ENCODE measurements around the gene RPL19.

RPL19 gene

DNA sequence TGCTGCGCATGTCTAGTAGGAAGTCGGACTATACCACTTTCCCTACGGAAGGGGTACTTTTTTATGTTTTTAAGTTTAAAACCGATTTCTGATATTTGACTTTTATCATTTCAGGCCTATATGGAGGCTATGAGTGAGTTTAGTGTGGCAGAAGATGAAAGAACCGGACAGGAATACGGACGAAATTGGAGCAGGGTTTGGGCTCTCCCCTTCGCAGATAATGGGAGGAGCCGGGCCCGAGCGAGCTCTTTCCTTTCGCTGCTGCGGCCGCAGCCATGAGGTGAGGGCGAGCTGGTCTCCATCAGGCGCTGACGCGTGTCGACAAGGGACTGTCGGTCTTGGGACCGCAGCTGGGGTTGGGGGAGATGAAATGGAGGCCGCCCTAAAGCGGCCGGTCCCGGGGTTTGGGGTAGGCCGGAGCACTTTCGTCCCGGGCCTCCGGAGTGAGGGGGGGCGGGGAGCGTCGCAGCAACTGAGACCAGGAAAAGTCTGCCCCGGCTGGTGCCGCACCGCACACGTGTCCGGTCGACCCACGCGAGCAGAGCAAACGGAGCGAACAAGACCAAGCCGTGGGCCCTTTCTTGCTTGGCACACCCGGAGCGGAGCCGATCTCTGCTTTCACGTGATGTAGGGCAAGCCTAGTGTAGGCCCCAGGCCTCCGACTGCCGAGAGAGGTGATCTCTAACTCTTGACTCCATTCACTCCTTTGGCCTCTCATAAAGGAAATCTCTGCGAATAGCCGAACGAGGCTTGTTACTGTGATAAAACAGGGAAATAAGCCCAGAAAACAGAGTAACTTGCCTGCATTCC lies at the start of gene RPL19:
Gene RPL19, plus strand, starts transcription at position 214 of the 810 bp plus-strand sequence. Its CDS starts 62 bp downstream, at position 276.
- Mint-ChIP-seq H3K4me1 (peaks cover 60% of the 10 kb centered on the region), H3K36me3 (ENCODE audit: low read depth) (peaks cover 56% of the 10 kb centered on the region), H3K27me3 (peaks cover 3% of the 10 kb centered on the region), H3K9me3 (no peaks in the 10 kb centered on the region), H3K27ac (peak within 1 kb of the TSS; percentile 100), H3K4me3 (peak within 1 kb of the TSS; percentile 87)
- ATAC-seq (peak; percentile 33), DNase-seq (peak; percentile 82)

DNA sequence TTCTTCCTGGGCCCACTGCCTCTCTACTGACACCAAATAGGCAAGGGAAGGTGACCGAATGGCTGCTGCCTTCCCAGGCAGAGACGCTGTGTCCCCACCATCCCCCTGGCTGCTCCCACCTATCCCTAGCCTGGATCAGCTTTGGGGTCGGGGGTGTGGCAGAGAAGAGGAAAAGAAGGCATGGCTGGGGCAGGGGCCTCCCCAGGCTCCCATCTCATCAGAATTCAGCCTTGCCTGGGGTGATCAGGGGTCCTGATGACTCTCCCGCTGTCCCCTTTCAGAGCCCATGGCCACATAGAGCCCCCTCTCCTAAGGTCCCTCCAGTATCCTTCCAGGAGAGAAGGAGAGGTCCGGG lies 49.3 kb upstream of the RPL19 start:
- H3K27ac Mint-ChIP-seq, result no peak overlapping the region
- DNase-seq, result no peak
- peaks cover 37% of the 10 kb centered on the region for H3K4me1 Mint-ChIP-seq
- peaks cover 20% of the 10 kb centered on the region for H3K27me3 Mint-ChIP-seq
- H3K36me3 Mint-ChIP-seq (ENCODE audit: low read depth), result peaks cover 10% of the 10 kb centered on the region
- no peak for ATAC-seq
- peak overlapping the region; percentile 43 for H3K4me3 Mint-ChIP-seq
- no peaks in the 10 kb centered on the region for H3K9me3 Mint-ChIP-seq

DNA sequence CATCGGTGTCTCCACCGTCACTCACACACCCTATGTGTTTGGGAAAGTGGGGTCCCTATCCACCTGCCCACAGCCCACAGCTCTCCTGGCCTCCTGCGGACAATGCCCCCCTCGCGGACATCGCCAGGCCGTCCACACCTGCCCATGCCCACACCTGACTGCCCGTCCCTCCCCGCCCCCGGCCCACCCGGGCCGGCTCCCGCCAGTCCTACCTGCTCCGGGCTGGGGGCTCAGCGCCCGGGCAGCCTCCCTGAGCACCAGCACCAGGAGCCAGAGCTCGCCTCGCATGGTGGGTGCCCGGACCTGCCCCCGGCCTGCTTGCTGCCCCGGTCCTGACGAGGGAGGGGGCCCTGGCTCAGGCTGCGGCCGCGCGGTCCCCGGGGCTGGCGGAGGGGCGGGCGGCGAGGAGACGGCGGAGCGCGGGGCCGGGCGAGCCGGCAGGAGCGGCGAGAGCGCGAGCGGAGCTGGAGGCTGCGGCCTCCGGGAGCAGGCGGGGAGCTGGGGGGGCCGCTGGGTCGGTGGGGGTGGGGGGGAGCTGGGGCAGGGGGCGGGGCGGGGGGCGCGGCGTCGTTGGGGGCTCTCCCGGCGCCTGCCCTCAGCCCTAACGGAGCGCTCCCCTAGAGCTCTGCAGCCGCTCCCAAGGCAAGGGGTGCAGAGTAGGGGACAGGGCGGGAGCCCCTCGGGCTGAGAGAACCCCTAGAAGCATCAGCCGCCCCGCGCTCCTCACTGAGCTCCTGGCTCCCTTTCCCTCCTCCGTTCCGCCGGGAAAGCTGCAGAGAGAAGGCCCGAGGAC lies 48.7 kb upstream of the RPL19 start, which contains the start of gene PLXDC1:
Gene PLXDC1, minus strand, starts transcription at position 488 of the 793 bp plus-strand sequence. Its CDS starts 200 bp downstream, at position 288.
- H3K4me3 Mint-ChIP-seq, result peak within 1 kb of the TSS; percentile 99
- ATAC-seq (no peak), DNase-seq (no peak)
- H3K4me1 Mint-ChIP-seq, result peaks cover 37% of the 10 kb centered on the region
- H3K36me3 Mint-ChIP-seq (ENCODE audit: low read depth), result peaks cover 10% of the 10 kb centered on the region
- H3K27me3 Mint-ChIP-seq, result peaks cover 20% of the 10 kb centered on the region
- H3K27ac Mint-ChIP-seq, result peak within 1 kb of the TSS; percentile 97
- H3K9me3 Mint-ChIP-seq, result no peaks in the 10 kb centered on the region

DNA sequence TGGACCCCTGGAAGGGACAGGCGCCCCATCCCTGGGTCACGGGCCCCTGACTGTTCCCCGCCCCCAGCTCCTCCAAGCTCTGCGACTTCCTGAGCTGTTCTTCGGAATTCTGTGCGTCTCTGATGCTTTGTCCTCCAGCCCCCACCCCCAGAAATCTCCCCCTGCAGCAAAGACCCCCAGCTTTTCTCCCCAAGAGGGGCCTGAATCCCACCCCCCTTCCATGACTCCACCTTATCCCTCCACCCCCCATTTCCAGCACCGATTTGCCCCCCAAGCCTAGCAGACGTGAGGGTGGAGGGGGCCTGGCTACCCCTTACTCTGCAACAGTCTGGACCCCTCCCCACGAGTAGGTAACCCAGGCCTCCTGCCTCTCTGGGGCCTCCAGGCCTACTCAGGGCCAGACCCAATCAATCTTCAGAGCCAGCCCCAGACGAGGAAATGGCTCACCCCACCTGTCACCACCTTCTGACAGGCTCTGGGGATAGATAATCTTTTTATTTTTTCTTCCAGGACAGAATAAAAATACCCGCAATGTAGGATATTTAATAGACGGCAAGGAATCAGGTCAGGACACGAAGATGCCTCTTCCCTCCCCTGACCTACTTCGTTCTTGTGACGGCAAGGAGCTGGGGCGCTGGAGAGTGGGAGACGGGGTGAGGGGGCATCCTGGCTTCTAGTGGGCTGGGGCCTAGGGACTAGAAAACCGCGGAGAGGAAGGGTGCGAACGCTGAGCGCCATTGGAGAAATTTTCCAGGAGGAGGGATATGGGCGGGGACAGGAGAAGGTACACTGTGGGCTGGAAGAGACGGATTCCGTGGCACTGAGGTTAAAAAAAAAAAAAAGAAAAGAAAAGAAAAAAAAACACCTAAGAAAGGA lies 47.9 kb upstream of the RPL19 start:
- Mint-ChIP-seq H3K27me3 (peaks cover 20% of the 10 kb centered on the region), H3K9me3 (no peaks in the 10 kb centered on the region), H3K4me1 (peaks cover 37% of the 10 kb centered on the region), H3K36me3 (ENCODE audit: low read depth) (peaks cover 10% of the 10 kb centered on the region), H3K4me3 (peak overlapping the region; percentile 99), H3K27ac (peak overlapping the region; percentile 97)
- DNase-seq (peak; percentile 26), ATAC-seq (no peak)

DNA sequence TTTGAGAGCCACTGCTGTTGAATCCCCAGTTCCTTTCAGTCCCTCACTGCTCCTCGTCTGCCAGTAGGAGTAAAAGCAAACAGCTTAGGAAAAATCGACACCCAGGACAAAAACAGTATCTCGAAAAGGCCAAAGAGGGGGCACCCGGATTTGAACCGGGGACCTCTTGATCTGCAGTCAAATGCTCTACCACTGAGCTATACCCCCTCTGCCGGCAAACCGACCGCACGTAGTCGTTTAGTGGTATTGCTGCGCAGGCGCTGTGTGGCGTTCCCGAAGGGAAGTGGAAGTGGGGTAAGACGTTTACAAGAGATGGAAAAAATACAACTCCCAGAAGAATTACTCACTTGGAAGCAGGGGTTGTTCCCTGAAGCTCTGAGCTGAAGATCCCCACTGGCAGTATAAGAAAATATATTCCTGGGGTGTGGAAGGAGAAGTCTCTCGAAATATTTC lies 46.5 kb upstream of the RPL19 start:
- Mint-ChIP-seq H3K27me3 (peaks cover 20% of the 10 kb centered on the region), H3K9me3 (no peaks in the 10 kb centered on the region), H3K4me1 (peaks cover 37% of the 10 kb centered on the region), H3K4me3 (peak overlapping the region; percentile 99), H3K27ac (peak overlapping the region; percentile 97), H3K36me3 (ENCODE audit: low read depth) (peaks cover 10% of the 10 kb centered on the region)
- DNase-seq (peak; percentile 94), ATAC-seq (peak; percentile 30)

DNA sequence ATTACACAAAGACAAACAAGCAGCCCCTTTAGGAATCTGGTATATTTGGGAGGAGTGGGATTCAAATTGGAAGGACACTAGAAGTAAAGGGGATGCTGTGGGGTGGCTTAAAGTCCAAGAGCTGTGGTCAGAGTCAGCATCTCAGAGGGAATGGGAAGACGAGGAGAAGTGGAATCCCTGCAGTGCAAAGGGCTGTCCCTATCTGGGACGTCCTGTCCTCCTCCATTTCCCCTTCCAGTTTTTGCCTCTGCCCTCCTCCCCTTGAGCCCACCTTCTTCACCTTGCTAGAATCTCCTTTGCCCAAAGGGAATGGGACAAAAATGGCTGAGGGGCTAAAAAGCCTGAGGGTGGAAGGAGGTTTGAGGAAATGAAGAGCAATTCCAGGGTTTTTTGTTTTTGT lies 44.4 kb upstream of the RPL19 start:
- DNase-seq, result no peak
- H3K27ac Mint-ChIP-seq, result no peak overlapping the region

DNA sequence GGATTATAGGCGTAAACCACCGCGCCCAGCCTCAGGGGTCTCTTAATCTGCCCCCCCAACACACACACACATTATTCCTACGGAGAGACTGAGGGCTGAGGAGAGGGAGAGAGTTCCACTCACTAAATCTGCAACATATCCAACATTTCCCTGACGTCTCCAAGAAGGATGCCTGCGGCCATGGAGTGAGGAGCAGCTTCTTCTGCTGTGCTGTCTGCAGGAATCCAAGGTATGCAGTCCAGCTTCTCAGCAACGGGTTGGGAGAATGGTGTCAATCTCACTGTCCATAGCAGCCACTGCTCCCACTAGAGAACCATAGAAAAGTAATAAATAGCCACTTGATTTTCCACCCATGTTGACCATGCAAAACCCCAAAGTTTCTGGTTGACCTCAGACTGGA lies 43.6 kb upstream of the RPL19 start:
- Mint-ChIP-seq H3K27me3 (peaks cover 12% of the 10 kb centered on the region), H3K9me3 (no peaks in the 10 kb centered on the region), H3K27ac (no peak overlapping the region), H3K4me1 (peaks cover 31% of the 10 kb centered on the region), H3K36me3 (ENCODE audit: low read depth) (peaks cover 10% of the 10 kb centered on the region), H3K4me3 (no peak overlapping the region)
- DNase-seq (no peak), ATAC-seq (no peak)

More for the DNA sequence above, 44.4 kb upstream of the RPL19 start:
- no peak for ATAC-seq
- H3K27me3 Mint-ChIP-seq, result peaks cover 14% of the 10 kb centered on the region
- peaks cover 10% of the 10 kb centered on the region for H3K36me3 Mint-ChIP-seq (ENCODE audit: low read depth)
- H3K4me3 Mint-ChIP-seq, result no peak overlapping the region
- peaks cover 33% of the 10 kb centered on the region for H3K4me1 Mint-ChIP-seq
- no peaks in the 10 kb centered on the region for H3K9me3 Mint-ChIP-seq

DNA sequence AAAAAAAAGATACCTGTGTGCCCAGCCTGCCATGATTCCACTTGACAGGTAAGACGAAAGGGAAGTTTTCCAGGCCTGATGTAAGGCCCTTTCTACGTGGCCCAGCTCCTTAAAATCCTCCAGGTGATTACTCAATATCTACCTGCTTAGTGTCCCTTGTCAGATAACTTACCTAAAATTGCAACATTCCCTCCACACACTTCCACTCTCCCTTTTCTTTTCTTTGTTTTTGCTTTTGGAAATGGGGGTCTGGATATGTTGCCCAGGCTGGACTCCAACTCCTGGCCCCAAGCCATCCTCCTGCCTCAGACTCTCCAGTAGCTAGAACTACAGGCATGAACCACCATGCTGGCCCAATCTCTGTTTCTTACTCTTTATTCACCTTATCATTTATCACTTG lies 41.5 kb upstream of the RPL19 start:
- peaks cover 12% of the 10 kb centered on the region for H3K4me1 Mint-ChIP-seq
- peaks cover 11% of the 10 kb centered on the region for H3K27me3 Mint-ChIP-seq
- no peak overlapping the region for H3K4me3 Mint-ChIP-seq
- H3K36me3 Mint-ChIP-seq (ENCODE audit: low read depth), result peaks cover 7% of the 10 kb centered on the region
- no peak overlapping the region for H3K27ac Mint-ChIP-seq
- no peaks in the 10 kb centered on the region for H3K9me3 Mint-ChIP-seq
- ATAC-seq (no peak), DNase-seq (no peak)

DNA sequence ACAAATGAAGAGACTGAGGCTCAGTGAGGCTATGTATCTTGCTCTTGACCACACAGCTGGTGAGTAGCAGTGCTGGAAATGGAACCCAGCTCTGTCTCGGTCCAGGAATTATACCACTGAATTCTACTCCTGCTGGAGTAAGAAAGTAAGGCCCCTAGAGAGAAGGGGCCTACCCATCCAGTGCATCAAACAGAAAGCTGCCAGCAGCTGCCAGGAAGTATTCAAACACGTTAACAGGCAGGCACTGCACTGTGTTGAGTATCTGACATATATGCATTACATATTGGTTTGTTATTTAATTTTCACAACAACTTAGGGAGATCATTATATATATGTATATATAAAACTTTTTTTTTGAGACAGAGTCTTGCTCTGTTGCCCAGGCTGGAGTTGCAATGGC lies 38.1 kb upstream of the RPL19 start:
- no peak overlapping the region for H3K27ac Mint-ChIP-seq
- DNase-seq, result no peak
- peaks cover 23% of the 10 kb centered on the region for H3K27me3 Mint-ChIP-seq
- no peaks in the 10 kb centered on the region for H3K9me3 Mint-ChIP-seq
- H3K4me1 Mint-ChIP-seq, result peaks cover 11% of the 10 kb centered on the region
- ATAC-seq, result no peak
- H3K36me3 Mint-ChIP-seq (ENCODE audit: low read depth), result no peaks in the 10 kb centered on the region
- H3K4me3 Mint-ChIP-seq, result no peak overlapping the region

DNA sequence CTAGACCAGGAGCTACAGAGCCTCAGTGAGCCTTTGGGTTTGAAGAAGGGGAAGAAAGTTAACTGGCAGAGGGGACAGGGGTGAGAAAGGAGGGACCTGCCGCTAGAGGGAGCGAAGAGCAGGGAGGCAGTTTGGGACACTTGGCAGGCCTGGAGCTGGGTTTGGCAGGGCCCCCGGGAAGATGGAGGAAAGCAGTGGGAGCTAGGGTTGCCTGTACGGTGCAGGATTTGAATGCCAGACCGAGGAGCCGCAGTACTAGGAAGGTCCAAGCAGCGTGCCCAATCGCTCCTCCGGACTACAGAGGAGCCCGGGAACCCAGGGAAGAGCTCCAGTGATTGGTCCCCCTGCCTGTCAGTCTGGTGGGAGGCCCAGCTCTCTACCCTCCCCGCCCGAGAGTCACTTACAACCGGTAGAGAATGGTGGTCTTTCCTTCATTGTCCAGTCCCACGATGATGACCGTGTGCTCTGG lies 35.4 kb upstream of the RPL19 start:
- ATAC-seq, result peak; percentile 98
- DNase-seq, result peak; percentile 86
- no peak overlapping the region for H3K27ac Mint-ChIP-seq
- peaks cover 19% of the 10 kb centered on the region for H3K4me1 Mint-ChIP-seq
- H3K36me3 Mint-ChIP-seq (ENCODE audit: low read depth), result peaks cover 2% of the 10 kb centered on the region
- peak overlapping the region; percentile 90 for H3K4me3 Mint-ChIP-seq
- H3K27me3 Mint-ChIP-seq, result peaks cover 30% of the 10 kb centered on the region
- no peaks in the 10 kb centered on the region for H3K9me3 Mint-ChIP-seq

DNA sequence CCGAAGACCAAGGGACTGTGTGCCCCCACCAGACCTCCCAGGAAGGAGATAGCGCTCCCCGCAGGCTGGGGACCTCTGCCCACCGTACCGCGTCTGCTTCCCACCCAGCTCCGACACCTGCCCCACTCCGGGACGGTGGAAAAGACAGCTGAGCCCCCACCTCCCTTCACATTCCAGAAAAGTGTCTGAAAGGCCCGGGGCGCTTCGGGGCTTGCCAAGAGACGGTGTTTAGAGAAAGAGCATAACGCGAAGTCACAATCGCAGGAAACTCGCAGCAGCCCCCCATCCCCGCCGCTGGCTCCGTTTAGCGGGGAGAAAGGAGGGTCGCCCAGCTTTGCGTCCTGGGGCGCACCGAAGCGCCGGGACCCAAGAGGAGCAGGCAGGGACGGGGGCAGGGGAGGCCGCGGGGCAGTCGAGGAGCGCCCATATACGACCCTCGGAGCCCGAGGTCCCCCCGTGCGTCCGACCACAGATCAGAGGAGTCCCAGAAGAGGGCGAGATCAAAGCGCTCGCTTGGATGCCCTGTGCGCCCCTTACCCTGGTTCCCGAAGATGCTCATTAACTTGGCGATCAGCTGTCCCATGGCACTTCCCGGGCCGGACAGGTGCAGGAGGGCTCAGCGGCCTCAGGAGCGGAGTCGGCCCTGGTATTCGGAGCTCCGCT lies 34.8 kb upstream of the RPL19 start:
- DNase-seq (no peak), ATAC-seq (peak; percentile 2)

DNA sequence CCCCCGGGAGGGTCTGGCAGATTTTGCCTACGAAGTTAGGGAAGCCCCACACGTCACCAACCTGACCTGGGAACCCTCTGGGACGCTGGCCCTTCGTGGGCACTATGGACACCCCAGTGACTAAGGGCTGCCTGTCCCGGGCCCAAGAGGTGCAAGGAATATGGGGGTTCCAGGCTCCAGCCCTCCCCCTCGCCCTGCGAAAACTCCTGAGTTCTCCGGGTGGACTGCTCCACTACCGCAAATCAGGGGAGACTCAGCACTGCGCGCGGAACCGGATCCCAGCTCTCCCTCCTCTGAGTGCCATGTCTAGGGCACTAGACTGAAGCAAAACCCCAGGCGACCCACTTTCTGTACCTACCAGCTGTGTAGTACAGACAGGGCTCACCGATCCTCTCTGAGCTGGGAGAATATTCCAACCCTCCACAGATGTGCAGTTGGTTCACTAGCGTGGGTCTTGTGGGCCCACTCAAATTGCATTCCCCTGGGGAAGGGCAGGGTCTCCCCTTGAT lies 34.2 kb upstream of the RPL19 start, which contains the start of gene ARL5C:
Gene ARL5C, minus strand, starts transcription at position 321 of the 509 bp plus-strand sequence. CDS start 401 bp downstream, outside the sequence.
- peaks cover 19% of the 10 kb centered on the region for H3K4me1 Mint-ChIP-seq
- peaks cover 2% of the 10 kb centered on the region for H3K36me3 Mint-ChIP-seq (ENCODE audit: low read depth)
- no peaks in the 10 kb centered on the region for H3K9me3 Mint-ChIP-seq
- peak within 1 kb of the TSS; percentile 90 for H3K4me3 Mint-ChIP-seq
- DNase-seq, result no peak
- ATAC-seq, result no peak
- peaks cover 30% of the 10 kb centered on the region for H3K27me3 Mint-ChIP-seq
- no peak within 1 kb of the TSS for H3K27ac Mint-ChIP-seq

More for the DNA sequence above, 34.8 kb upstream of the RPL19 start:
- Mint-ChIP-seq H3K9me3 (no peaks in the 10 kb centered on the region), H3K27ac (no peak overlapping the region), H3K4me3 (peak overlapping the region; percentile 90), H3K4me1 (peaks cover 19% of the 10 kb centered on the region), H3K27me3 (peaks cover 30% of the 10 kb centered on the region), H3K36me3 (ENCODE audit: low read depth) (peaks cover 2% of the 10 kb centered on the region)

Measured in activated naive CD8-positive, alpha-beta T cell treated with anti-CD3 and anti-CD28 coated beads, Interleukin-2, amount 50 U/mL, for 24 hours (primary cell).